Bone marrow (tissue), 2 donors: ENCODE measurements around the gene ETV5.

ENCODE experiments used
- DNase-seq, 2 donors: peaks; one replicate each; lab custom pipeline; 2025; lab: John Stamatoyannopoulos, UW

ETV5 gene

GRCh38 chr3:186123012-186123411 is 14.1 kb upstream of the ETV5 start:
- no peak for DNase-seq

DNA sequence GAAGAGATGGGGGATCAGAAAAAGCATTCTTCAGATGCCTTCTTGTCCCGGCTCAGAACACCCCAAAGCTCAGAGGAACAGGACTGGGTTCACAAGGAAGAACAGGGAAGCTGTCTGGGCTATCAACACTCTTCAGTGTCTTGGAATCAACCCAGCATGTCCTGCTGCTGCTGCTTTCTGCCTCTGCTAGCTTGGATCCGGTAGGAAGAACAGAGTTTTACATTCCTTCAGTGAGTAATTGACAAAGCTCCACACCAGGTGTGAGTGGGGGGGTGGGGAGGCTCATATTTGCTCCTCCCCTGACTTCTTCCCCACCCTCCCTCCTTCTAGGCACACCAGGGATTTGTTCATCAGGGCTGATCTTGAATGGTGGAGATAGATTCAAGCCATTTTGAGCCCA is 13.1 kb upstream of the ETV5 start:
- DNase-seq: no peak

GRCh38 chr3:186121278-186121677 is 12.4 kb upstream of the ETV5 start:
- no peak for DNase-seq

GRCh38 chr3:186119499-186119898 is 10.6 kb upstream of the ETV5 start:
- DNase-seq: no peak

DNA sequence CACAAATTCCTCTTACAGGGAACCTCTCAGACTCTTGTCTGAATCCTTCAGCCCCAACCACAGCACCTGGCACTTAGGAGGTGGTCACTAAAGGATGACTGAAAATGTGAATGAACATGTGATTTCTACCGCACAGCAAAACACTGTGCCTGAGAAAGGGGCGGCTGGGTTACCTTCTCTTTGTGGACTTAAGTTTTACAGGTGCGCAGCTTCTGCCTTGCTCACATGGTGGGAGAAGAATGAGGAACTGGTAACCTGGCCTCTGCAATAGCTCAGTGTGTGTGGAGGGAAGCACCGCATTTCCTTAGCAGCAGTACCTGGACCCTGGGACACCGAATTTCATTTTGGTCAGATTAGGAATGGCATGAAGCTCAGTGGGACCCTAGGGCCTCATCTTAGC is 9.8 kb upstream of the ETV5 start:
- no peak for DNase-seq

GRCh38 chr3:186117521-186118134 is 8.7 kb upstream of the ETV5 start:
- DNase-seq: no peak

DNA sequence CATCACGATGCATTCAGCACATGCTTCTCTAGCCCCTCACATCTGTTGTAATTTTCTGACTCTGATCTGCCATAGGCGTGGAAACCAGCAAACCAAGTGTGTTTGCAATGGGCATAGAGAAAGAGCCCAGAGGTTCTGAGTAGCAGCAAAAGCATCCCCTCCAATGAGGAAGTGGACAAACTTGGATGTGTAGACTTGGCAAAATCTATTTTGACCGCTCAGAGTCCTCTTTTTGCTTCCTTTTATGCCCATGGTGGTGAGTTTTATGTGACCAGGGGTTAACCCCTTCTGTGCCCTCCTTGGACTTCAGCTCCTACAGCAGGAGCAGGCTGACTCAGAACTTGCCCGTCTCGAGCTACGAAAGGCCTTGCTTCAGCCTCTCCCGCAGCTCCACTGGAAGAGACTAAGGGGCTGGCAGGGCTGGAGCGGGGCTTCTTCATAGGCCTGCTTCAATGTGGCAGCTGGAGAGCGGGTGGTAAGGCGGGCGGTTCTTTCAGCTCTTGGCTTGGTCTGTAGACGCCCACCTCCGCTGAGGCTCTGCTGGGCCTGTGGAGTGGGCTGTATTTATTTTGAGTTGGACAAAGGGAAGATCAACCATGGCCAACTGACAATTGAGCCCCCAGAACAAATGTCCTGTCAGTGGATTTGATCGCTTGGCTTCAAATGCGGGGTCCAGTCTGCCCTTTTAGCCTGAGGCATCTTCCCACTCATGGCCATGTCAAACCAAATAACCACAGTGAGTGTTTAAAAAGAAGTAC is 6.5 kb upstream of the ETV5 start:
- no peak for DNase-seq

GRCh38 chr3:186110975-186111974 is 2.4 kb upstream of the ETV5 start:
- no peak for DNase-seq

DNA sequence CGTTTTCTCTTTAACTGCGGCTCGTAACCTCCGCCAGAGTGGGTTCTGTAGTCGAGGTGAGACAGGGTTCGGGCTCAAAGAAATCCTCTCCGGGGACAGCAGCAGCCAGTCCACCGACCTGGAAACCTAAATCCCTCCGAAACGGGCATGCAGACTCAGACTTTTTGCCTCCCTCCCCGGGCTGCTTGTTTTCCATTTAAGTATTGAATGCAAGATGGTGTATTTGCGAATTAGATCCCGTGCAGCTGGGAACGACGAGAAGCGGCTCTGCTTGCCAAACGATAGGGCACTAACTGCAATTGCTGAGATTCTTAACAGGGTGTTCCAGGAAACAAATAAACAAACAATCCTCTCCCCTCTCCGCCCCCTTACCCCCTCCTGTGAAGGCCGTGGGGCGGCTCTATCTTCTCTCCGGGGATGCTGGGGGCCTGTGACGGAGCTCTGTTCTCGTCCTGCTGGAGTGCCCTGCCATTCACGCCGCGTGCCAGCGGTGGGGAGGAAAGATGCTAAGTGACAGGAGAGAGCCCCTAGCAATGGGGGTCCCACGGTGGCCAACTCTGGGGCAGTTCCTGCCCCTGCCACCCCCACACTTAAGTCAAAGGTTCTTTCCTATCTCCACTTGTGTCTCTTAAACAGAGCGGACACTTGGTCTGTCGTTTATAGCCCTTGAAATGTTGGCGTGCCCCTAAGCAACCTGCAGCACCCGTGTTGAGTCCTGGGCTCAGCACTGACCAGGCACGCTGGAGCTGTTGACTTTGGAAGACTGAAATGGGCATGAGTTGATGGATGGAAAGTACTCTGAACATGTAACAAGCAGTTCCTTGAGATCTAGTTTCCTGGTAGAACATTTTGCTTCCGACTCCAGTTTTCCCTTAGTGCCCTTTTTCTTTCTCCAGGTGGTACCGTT is 1.3 kb upstream of the ETV5 start:
- no peak for DNase-seq

DNA sequence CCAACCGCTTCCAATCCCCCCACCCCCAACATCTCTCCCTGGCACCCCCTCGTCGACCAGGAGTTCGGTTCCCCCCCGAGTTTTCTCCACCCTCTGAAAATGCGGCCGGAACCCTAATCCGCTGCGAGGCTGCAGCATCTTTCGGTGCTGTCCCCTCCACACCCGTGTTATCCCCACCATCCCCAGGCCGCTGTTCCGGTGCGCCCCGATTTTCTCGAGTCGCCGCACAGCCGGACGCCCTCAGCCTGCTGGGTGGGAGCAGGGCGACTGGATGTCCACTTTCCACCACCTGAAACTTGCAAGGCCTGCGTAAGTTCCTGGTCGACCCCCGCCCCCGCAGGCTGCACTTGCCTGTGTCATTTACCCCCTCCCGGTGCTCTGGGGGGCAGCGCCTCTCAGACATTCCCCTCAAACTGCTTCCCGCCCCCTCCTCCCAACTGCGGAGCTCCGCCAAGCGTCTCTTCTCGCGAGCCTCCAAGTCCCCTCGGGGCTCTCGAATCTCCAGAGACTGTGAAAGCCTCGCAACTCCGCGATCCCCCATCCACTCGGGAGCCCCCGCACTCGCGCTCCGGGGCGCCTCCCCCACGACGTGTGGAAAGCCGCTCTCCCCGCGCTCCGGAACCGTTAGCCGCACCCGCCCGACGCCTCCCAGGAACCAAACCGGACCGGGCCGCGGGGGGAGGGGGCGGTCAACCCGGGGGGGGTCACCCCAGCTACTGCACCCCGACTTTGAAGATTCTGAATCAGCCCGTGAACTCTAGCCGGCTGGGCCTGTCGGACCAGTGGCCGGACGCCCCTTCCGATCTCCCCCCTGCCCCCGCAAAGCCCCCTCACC is 566 bp downstream of the ETV5 start:
- no peak for DNase-seq

GRCh38 chr3:186107215-186108105 is 1.4 kb downstream of the ETV5 start:
- DNase-seq: no peak

GRCh38 chr3:186105543-186105942 is 3.3 kb downstream of the ETV5 start:
- DNase-seq: no peak

- DNase-seq: no peak
Measured at GRCh38 chr3:186102687-186103086, 6.2 kb downstream of the ETV5 start.

- no peak for DNase-seq
Measured at GRCh38 chr3:186100398-186100797, 8.5 kb downstream of the ETV5 start.

GRCh38 chr3:186099178-186099577 is 9.7 kb downstream of the ETV5 start:
- no peak for DNase-seq

DNA sequence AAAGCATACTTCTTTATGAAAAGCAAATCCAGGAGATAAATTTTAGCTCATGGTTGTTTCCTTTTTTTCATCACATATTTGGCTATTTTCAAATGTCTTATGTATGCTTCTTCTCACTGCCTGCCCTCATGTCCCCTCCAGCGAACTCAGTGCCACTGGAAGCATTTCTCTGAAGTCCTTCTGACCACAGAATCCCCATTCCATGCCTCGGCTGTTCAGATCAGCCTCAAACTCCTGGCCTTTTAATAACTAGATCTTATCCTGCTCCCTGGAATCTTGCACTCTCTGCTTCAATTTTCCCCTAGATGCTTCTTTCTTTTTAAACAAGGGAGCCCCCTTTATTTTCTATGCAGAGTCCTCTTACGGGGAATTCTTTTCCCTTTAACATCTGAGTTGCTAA is 10.1 kb downstream of the ETV5 start:
- no peak for DNase-seq

- no peak for DNase-seq
Measured at GRCh38 chr3:186097663-186098451, 11.0 kb downstream of the ETV5 start.

DNA sequence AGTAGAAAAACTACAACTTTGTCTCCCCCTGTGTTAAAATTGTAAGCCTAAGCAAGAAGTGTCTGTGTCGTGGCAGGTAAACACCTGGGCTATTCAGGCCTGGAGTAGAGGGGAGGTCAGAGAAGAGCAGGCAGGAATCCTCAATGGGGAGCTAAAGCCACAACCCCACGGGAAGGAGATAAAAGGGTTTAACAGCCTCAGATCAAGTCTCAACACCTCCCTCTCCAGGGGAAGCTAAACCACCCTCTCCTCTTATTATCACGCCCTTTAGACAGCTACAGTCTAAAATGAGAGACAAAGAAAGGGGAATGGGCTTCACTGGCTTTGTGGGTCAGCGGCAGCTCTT is 11.6 kb downstream of the ETV5 start:
- DNase-seq: no peak

- no peak for DNase-seq
Measured at GRCh38 chr3:186096290-186096689, 12.6 kb downstream of the ETV5 start.
